Astrocyte of the spinal cord (primary cell): Measurements from ENCODE around the gene SLC35B1.

Source experiments
- DNase-seq: peaks from one replicate; pipeline ENCODE4 v3.0.0; 2011; ENCODE audit warnings: low read depth, low spot score
- H3K4me3 ChIP-seq: 2 replicates; pipeline ENCODE4 v1.5.1; 2011; ENCODE audit warnings: low read depth, mild to moderate bottlenecking, low read length, moderate library complexity
- CTCF ChIP-seq: IDR thresholded peaks from 2 replicates; pipeline ENCODE4 v1.5.1; 2012; ENCODE audit warnings: low read depth, mild to moderate bottlenecking, low read length, inconsistent platforms
- in situ Hi-C: cut with HindIII; loops from 2 replicates; pipeline ENCODE4 v1.10.0; 2017; ENCODE audit warnings: low sequenced_read_pairs

The SLC35B1 gene

GRCh38 chr17:49715216-49715615 is 7.5 kb upstream of the SLC35B1 start:
- no peak for DNase-seq
- in situ Hi-C loops: no loop called here
- no peak for TF ChIP-seq CTCF
- H3K4me3 ChIP-seq: no peak overlapping the region

DNA sequence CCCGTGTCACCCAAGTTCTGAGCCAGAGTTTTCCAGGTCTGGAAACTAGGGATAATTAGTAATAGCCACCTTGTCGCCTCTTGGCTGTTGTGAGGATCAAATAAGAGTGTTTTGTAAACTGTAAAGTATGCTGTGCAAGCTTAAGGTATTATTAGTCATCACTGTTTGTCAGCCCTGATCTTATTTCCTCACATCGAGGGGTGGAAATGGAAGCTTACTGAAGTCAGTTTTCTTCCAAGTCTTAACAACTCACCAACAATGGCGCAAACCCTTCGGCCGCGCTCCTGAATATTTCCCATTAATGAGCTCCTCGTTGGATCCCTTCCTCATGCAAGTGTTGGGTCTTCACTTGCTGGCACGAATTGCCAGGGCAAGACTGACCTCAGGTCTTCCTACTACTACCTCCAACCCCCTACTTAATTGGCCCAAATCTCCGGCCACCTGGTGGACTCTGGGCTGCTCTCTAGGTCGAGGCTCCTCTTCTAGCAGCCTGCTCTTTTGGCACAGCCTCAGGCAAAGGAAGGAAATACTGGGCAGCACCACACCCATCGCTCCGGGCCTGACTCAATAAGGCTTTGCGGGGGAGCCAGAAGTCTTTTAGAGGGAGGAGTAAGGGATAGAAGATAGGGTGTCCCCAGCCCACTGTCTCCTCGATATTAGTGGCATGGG is 885 bp upstream of the SLC35B1 start:
- TF ChIP-seq CTCF: no peak
- in situ Hi-C loops: no loop called here
- DNase-seq: no peak

GRCh38 chr17:49707246-49707607 is 537 bp downstream of the SLC35B1 start:
- peak overlapping the region; percentile 99 for H3K4me3 ChIP-seq
- no peak for DNase-seq
- TF ChIP-seq CTCF: peak; percentile 6
- in situ Hi-C loops: no loop called here

More for the DNA sequence above, 885 bp upstream of the SLC35B1 start:
- peak overlapping the region; percentile 99 for H3K4me3 ChIP-seq

GRCh38 chr17:49705254-49705653 is 2.5 kb downstream of the SLC35B1 start:
- DNase-seq: no peak
- no peak for TF ChIP-seq CTCF
- H3K4me3 ChIP-seq: no peak overlapping the region
- in situ Hi-C loops: no loop called here

DNA sequence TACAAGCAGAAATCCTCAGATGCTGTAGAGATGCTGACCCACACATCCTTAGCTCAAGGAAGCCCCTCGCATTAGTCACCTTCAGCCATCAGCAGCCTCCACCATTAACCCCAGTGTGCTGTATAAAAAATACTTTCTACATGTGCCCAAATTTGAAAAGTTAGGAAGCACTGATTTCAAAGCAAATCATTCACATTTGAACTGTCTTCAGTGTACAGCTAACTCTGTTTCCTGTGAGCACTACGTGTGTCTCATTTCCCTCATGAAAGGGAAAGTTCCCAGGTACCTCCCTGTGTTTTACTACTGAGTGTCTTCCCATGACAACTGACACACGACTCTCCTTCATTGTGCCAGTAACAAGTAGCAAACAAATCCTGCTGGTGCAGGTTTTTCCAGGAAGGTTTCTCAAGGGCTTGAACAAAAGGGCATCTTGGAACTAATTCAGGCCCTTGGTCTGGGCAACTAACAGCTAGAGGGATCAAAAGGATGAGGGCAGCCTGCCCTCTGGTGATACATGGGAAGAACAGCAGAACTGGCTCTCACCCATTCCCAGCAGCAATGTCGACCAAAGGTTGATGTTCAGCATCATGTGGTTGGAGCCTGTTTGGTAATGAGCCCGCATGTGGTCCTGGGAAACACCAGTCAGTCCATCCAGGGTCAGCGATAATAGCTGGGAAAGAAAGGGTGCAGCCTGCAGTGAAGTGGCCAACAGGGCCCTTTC is 4.0 kb downstream of the SLC35B1 start:
- DNase-seq: peak; percentile 40

GRCh38 chr17:49700960-49701359 is 6.8 kb downstream of the SLC35B1 start:
- TF ChIP-seq CTCF: no peak
- no peak overlapping the region for H3K4me3 ChIP-seq
- no peak for DNase-seq
- in situ Hi-C loops: no loop called here

More for the DNA sequence above, 4.0 kb downstream of the SLC35B1 start:
- peak; percentile 53 for TF ChIP-seq CTCF
- in situ Hi-C loops: no loop called here
- H3K4me3 ChIP-seq: no peak overlapping the region
